ENCODE data around the gene CD164L2. TPM values are rescaled to one million over a fixed set of nuclear protein-coding genes. Genes with fewer than 3 reads are reported as not detected.

CD164L2 gene
- total RNA-seq, 2 donors from 2014 or later = not detected

GRCh38 chr1:27349784-27350662 lies 33.1 kb downstream of the CD164L2 start:
- H3K4me3 Mint-ChIP-seq = no peak overlapping the region
- peaks cover 21% of the 10 kb centered on the region for H3K4me1 Mint-ChIP-seq
- H3K27ac Mint-ChIP-seq = no peak overlapping the region
- no peaks in the 10 kb centered on the region for H3K9me3 ChIP-seq (ENCODE audit: control insufficient read depth, low read length, poor library complexity, severe bottlenecking)
- peaks cover 7% of the 10 kb centered on the region for H3K36me3 Mint-ChIP-seq (ENCODE audit: low read depth)
- H3K27me3 Mint-ChIP-seq = no peaks in the 10 kb centered on the region
- ATAC-seq (peak; percentile 75), DNase-seq (no peak)

- Mint-ChIP-seq H3K4me1 (peaks cover 25% of the 10 kb centered on the region), H3K27me3 (no peaks in the 10 kb centered on the region), H3K36me3 (ENCODE audit: low read depth) (peaks cover 7% of the 10 kb centered on the region), H3K4me3 (peak overlapping the region; percentile 84), H3K27ac (peak overlapping the region; percentile 59)
- ATAC-seq (peak; percentile 90), DNase-seq (peak in 2 of 3 donors; percentile 34 to 42)
- H3K9me3 ChIP-seq (ENCODE audit: control insufficient read depth, low read length, poor library complexity, severe bottlenecking) = no peaks in the 10 kb centered on the region
These were observed 34.0 kb downstream of the CD164L2 start for GRCh38 chr1:27348861-27349783.

GRCh38 chr1:27346991-27347624 lies 36.0 kb downstream of the CD164L2 start:
- H3K4me3 Mint-ChIP-seq = no peak overlapping the region
- H3K27ac Mint-ChIP-seq = peak overlapping the region; percentile 19
- ATAC-seq = no peak
- H3K36me3 Mint-ChIP-seq (ENCODE audit: low read depth) = peaks cover 12% of the 10 kb centered on the region
- H3K27me3 Mint-ChIP-seq = no peaks in the 10 kb centered on the region
- peaks cover 35% of the 10 kb centered on the region for H3K4me1 Mint-ChIP-seq
- DNase-seq = no peak
- no peaks in the 10 kb centered on the region for H3K9me3 ChIP-seq (ENCODE audit: control insufficient read depth, low read length, poor library complexity, severe bottlenecking)

GRCh38 chr1:27346357-27346756 lies 36.8 kb downstream of the CD164L2 start:
- peaks cover 12% of the 10 kb centered on the region for H3K36me3 Mint-ChIP-seq (ENCODE audit: low read depth)
- H3K4me3 Mint-ChIP-seq = peak overlapping the region; percentile 59
- H3K4me1 Mint-ChIP-seq = peaks cover 40% of the 10 kb centered on the region
- ATAC-seq (no peak), DNase-seq (no peak)
- H3K27me3 Mint-ChIP-seq = no peaks in the 10 kb centered on the region
- H3K9me3 ChIP-seq (ENCODE audit: control insufficient read depth, low read length, poor library complexity, severe bottlenecking) = no peaks in the 10 kb centered on the region
- peak overlapping the region; percentile 57 for H3K27ac Mint-ChIP-seq

DNA sequence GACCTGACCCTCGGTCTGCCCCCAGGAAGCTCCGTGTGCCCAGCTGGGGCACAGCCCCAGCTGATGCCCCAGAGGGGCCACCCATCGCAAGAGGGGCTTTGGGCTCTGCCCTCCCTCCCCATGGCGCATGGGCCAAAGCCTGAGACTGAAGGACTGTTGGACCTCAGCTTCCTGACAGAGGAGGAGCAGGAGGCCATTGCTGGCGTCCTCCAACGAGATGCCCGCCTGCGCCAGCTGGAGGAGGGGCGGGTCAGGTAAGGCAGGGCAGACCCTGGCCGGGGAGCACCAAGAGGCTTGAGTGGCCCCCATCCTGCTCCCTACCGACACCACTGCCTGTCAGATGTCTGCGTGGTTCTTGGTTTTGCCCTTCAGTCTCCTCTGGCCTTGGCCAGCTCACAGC lies 37.9 kb downstream of the CD164L2 start:
- Mint-ChIP-seq H3K27me3 (no peaks in the 10 kb centered on the region), H3K4me3 (peak overlapping the region; percentile 80), H3K27ac (peak overlapping the region; percentile 57), H3K36me3 (ENCODE audit: low read depth) (peaks cover 12% of the 10 kb centered on the region), H3K4me1 (peaks cover 49% of the 10 kb centered on the region)
- H3K9me3 ChIP-seq (ENCODE audit: control insufficient read depth, low read length, poor library complexity, severe bottlenecking) = no peaks in the 10 kb centered on the region
- no peak for DNase-seq
- ATAC-seq = no peak

DNA sequence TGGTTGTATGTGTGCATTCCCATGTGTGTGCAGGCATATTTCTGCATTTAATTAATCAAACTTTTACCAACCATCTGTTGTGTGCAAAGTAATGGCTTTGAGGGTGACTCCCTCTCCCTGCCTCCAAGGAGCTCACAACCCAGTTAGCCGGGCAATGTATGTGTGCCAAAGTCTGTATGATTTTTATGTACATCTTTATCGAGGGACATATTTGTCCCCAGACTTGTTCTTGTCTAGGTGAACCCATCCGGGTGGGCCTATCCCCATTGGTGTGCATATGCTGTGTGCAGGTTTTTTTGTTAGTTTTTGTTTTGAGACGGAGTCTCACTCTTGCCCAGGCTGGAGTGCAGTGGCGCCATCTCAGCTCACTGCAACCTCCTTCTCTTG lies 39.5 kb downstream of the CD164L2 start:
- H3K9me3 ChIP-seq (ENCODE audit: control insufficient read depth, low read length, poor library complexity, severe bottlenecking) = no peaks in the 10 kb centered on the region
- H3K4me3 Mint-ChIP-seq = peak overlapping the region; percentile 99
- H3K36me3 Mint-ChIP-seq (ENCODE audit: low read depth) = peaks cover 12% of the 10 kb centered on the region
- no peak for DNase-seq
- no peaks in the 10 kb centered on the region for H3K27me3 Mint-ChIP-seq
- H3K27ac Mint-ChIP-seq = peak overlapping the region; percentile 98
- ATAC-seq = peak; percentile 6
- H3K4me1 Mint-ChIP-seq = peaks cover 59% of the 10 kb centered on the region

DNA sequence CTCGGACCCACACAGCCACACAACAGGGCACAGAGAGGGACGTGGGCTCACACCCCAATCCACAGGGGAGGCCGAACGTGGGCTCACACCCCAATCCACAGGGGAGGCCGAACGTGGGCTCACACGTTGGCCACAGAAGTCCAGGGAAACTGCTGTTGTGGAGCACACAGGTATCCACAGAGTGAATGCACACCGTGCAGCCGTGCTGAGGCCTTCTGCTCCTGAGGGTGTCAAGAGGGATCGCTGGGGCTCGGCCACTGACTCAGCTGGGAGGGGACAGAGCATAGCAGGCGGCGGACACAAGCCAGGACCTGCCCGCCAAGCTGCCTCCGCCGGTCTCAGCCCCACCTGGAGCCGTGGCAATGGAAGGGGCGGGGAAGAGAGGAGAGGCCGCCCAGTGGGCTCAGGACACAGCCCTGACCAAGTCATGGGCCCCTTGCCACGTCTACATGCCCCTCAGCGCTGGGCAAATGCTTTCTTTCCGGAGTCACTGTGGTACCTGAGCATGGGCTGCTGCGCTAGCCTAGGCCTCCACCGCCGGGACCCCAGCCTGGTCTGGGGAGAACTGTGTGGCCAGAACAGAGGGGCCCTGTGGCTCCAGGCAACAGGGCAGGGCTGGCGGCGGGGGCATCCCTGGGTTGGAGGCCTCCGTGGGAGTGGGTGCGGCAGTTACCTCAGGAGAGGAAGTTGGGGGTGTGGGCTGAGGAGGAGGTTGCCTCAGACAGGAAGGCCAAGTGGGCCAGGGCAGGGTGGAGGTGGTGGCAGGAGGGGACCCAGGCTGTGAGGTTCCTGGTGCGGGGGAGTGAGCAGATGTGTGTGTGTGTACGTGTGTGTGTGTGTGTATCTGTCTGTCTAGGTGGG lies 40.1 kb downstream of the CD164L2 start:
- DNase-seq (peak; percentile 64 to 76 (median 67)), ATAC-seq (peak; percentile 87)
- H3K4me3 Mint-ChIP-seq = peak overlapping the region; percentile 99
- H3K27ac Mint-ChIP-seq = peak overlapping the region; percentile 98
- H3K36me3 Mint-ChIP-seq (ENCODE audit: low read depth) = peaks cover 10% of the 10 kb centered on the region
- H3K4me1 Mint-ChIP-seq = peaks cover 57% of the 10 kb centered on the region
- H3K27me3 Mint-ChIP-seq = no peaks in the 10 kb centered on the region
- H3K9me3 ChIP-seq (ENCODE audit: control insufficient read depth, low read length, poor library complexity, severe bottlenecking) = no peaks in the 10 kb centered on the region

DNA sequence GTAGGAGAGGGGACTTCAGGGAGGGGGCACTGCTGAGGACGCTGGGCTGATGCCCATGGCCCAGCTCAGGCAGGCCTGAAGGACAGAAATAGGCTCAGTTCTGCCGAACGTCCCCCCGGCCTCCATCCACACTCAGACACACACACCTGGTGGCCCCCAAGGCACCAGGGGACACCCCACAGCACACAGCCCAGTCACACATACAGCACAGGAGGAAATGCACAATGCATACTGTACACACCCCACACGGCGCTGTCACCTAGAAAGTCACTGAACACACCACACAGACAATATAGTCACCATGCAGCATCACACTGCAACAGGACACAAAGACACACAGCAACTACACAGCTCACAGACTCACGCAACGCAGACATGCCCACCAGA lies 40.7 kb downstream of the CD164L2 start:
- ATAC-seq (peak; percentile 48), DNase-seq (no peak)
- no peaks in the 10 kb centered on the region for H3K9me3 ChIP-seq (ENCODE audit: control insufficient read depth, low read length, poor library complexity, severe bottlenecking)
- Mint-ChIP-seq H3K4me3 (peak overlapping the region; percentile 99), H3K36me3 (ENCODE audit: low read depth) (peaks cover 9% of the 10 kb centered on the region), H3K4me1 (peaks cover 53% of the 10 kb centered on the region), H3K27ac (peak overlapping the region; percentile 98), H3K27me3 (no peaks in the 10 kb centered on the region)

DNA sequence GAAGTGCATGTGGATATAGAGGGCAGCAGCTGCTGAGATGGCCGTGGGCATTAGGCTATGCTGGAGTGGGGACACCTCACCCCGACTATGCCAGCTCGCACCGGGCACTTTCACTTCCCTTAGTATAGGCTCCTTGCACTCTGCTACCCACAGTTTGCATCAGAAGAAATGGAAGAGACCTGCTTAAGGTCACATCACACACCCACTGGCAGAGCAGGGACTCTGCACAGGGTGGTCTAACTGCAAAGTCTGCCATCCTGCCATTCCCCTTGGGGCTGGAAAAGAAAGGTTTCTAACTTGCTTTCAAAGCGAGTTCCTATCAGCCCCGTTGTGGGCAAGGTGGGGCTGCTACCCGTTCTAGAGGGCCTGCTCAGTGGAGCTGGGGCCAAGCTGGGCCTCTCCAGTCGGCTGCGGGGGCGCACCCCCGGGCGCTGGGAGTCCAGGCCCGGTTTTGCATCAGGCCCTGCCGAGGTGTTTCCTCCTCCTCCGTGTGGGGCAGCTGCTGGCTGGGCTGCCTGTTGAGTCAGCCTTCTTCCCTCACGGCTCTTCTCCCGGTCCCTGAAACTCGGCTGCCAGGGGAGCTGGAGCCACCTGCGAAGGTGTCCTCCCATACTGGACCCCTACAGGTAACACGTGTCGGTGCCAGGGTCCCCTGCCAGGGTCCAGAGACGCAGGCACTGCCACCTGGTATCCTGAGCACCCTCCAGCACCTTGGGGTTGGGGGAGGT lies 41.4 kb downstream of the CD164L2 start, which contains the start of gene SYTL1:
TSS of gene SYTL1 (plus strand) at position 498 of the 728 bp plus-strand sequence. CDS start 3,313 bp downstream, outside the sequence.
- DNase-seq (peak; percentile 45 to 56 (median 54)), ATAC-seq (peak; percentile 66)
- Mint-ChIP-seq H3K27ac (peak within 1 kb of the TSS; percentile 98), H3K27me3 (no peaks in the 10 kb centered on the region), H3K36me3 (ENCODE audit: low read depth) (peaks cover 9% of the 10 kb centered on the region), H3K4me1 (peaks cover 49% of the 10 kb centered on the region), H3K4me3 (peak within 1 kb of the TSS; percentile 99)
- H3K9me3 ChIP-seq (ENCODE audit: control insufficient read depth, low read length, poor library complexity, severe bottlenecking) = no peaks in the 10 kb centered on the region

DNA sequence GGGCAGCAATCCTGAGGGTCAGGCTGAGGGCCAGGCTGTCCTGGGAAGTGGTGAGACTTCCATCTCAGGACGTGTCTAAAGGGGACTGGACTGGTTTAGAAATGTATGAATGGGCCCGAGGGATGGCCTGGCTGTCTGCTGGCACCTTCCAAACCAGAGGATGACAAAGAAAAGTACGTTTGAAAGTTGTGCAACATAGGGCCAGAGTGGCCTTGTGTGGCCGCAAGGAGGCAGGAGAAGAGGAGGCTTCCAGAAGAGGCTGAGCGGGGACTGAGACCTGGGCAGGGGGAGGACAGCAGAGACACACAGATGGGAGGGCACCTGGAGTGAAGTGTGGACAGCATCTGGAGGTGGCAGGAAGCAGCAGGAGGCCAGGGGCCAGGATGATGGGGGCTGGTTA lies 43.9 kb downstream of the CD164L2 start:
- peak overlapping the region; percentile 76 for H3K4me3 Mint-ChIP-seq
- H3K9me3 ChIP-seq (ENCODE audit: control insufficient read depth, low read length, poor library complexity, severe bottlenecking) = no peaks in the 10 kb centered on the region
- H3K36me3 Mint-ChIP-seq (ENCODE audit: low read depth) = peaks cover 5% of the 10 kb centered on the region
- peaks cover 39% of the 10 kb centered on the region for H3K4me1 Mint-ChIP-seq
- no peaks in the 10 kb centered on the region for H3K27me3 Mint-ChIP-seq
- DNase-seq = no peak
- H3K27ac Mint-ChIP-seq = peak overlapping the region; percentile 98
- no peak for ATAC-seq

DNA sequence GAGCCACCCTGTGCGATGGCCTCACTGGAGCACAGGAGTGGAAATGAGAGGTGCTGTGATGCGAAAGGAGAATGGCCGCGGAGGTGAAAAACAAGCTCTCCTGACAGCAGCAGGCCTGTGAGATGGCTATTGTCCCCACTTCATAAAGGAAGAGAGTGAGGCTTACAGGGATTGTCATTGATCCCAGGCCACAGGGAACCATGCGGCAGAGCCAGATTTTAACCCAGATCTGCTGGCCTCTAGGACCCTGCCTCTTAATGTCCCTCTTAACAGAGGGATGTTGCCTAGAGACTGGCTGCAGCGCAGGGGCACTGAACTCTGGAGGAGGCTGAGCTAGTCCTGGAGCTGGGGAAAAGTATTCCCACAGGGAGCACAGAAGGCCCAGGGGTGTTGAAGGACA lies 44.4 kb downstream of the CD164L2 start:
- peaks cover 5% of the 10 kb centered on the region for H3K36me3 Mint-ChIP-seq (ENCODE audit: low read depth)
- peak overlapping the region; percentile 98 for H3K27ac Mint-ChIP-seq
- DNase-seq = no peak
- H3K4me3 Mint-ChIP-seq = peak overlapping the region; percentile 76
- H3K4me1 Mint-ChIP-seq = peaks cover 37% of the 10 kb centered on the region
- H3K27me3 Mint-ChIP-seq = no peaks in the 10 kb centered on the region
- no peaks in the 10 kb centered on the region for H3K9me3 ChIP-seq (ENCODE audit: control insufficient read depth, low read length, poor library complexity, severe bottlenecking)
- ATAC-seq = no peak

All from T-helper 17 cell (primary cell).